NT2/D1 (cell line): Measurements from ENCODE around the gene KBTBD13.

Experiments used
- SUZ12 ChIP-seq: IDR thresholded peaks from 2 replicates; pipeline ENCODE4 v1.6.1; 2011; ENCODE audit not compliant: insufficient read length, insufficient read depth; ENCODE audit errors: extremely low read depth
- YY1 ChIP-seq: IDR thresholded peaks from 2 replicates; pipeline ENCODE4 v1.6.1; 2011; ENCODE audit not compliant: insufficient read length, insufficient read depth
- ZNF274 ChIP-seq: IDR thresholded peaks from 2 replicates; pipeline ENCODE4 v1.6.1; 2011; ENCODE audit warnings: mild to moderate bottlenecking, low read depth, low read length

DNA sequence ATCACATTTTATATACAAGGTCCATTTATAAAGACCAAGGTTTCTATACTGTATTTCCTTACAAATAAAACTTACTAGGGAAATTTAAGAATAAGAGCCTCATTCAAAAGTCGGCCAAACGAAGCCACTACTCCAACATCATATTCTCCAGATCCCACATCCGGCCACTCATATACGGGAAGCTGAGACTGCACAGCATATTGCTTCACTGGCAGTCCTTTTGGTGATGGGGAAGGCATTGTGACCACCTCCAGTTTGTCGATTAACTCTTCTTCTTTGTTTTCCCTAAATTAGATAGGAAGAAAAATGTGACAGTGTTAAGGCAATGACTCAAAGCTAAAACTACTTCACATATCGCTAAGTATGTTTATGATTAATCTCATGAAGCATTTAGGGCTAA lies 49.8 kb upstream of the KBTBD13 start:
- no peak for TF ChIP-seq YY1
- no peak for TF ChIP-seq ZNF274
- no peak for TF ChIP-seq SUZ12
